GM23338 (cell line): Measurements from ENCODE around the gene TAAR5. TPM values are rescaled to one million over a fixed set of nuclear protein-coding genes. Genes with fewer than 3 reads are reported as not detected.
A peak's percentile ranks its signal among the peaks of the same experiment; 100 is the strongest.

Source experiments
- ATAC-seq: fragments of 200-7000 bp; cut with Tn5 transposase; 3 replicates; pipeline ENCODE4 v1.9.1; 2020
- DNase-seq: peaks from one replicate; pipeline ENCODE4 v3.0.0-alpha.2; 2015; ENCODE audit warnings: low spot score
- H2AFZ ChIP-seq: fragments of 200-600 bp; sonication (generic); 2 replicates; pipeline ENCODE4 v1.8.0; 2016; ENCODE audit warnings: antibody characterized with exemption, mild to moderate bottlenecking, moderate library complexity
- H3F3A ChIP-seq: fragments of 200-600 bp; sonication (generic); replicated peaks from 2 replicates; pipeline ENCODE4 v1.8.0; 2017; ENCODE audit warnings: antibody characterized with exemption, mixed run types, low read depth
- H3K27ac ChIP-seq: fragments of 200-600 bp; sonication (generic); 2 replicates; pipeline ENCODE4 v1.6.1; 2016; ENCODE audit warnings: low read depth
- H3K27me3 ChIP-seq: fragments of 200-600 bp; sonication (generic); 2 replicates; pipeline ENCODE4 v1.8.0; 2016; ENCODE audit warnings: mild to moderate bottlenecking, mixed run types, moderate library complexity; ENCODE audit not compliant: insufficient read depth
- H3K36me3 ChIP-seq: fragments of 200-600 bp; sonication (generic); 2 replicates; pipeline ENCODE4 v1.8.0; 2016; ENCODE audit warnings: mild to moderate bottlenecking; ENCODE audit not compliant: insufficient read depth
- H3K4me1 ChIP-seq: fragments of 200-600 bp; sonication (generic); 2 replicates; pipeline ENCODE4 v1.8.0; 2016; ENCODE audit warnings: mild to moderate bottlenecking, moderate library complexity; ENCODE audit not compliant: insufficient read depth
- H3K4me2 ChIP-seq: fragments of 200-600 bp; sonication (generic); 2 replicates; pipeline ENCODE4 v1.7.1; 2017; ENCODE audit warnings: mixed run types
- H3K4me3 ChIP-seq: fragments of 200-600 bp; sonication (generic); 2 replicates; pipeline ENCODE4 v1.6.1; 2016; ENCODE audit warnings: mixed run types
- H3K79me2 ChIP-seq: fragments of 200-600 bp; sonication (generic); replicated peaks from 2 replicates; pipeline ENCODE4 v1.8.0; 2017; ENCODE audit warnings: mild to moderate bottlenecking; ENCODE audit not compliant: insufficient read depth
- H3K9me2 ChIP-seq: fragments of 200-600 bp; sonication (generic); 2 replicates; pipeline ENCODE4 v1.8.0; 2017; ENCODE audit not compliant: insufficient read depth
- H4K20me1 ChIP-seq: fragments of 200-600 bp; sonication (generic); replicated peaks from 2 replicates; pipeline ENCODE4 v1.8.0; 2017; ENCODE audit warnings: mild to moderate bottlenecking; ENCODE audit not compliant: insufficient read depth
- H3K27ac Mint-ChIP-seq: 2 replicates; pipeline ENCODE4 v1.8.0; 2020; ENCODE audit warnings: inconsistent platforms, mild to moderate bottlenecking, moderate library complexity, mixed read lengths
- H3K27me3 Mint-ChIP-seq: 3 replicates; pipeline ENCODE4 v1.8.0; 2022; ENCODE audit warnings: low read depth, mild to moderate bottlenecking, moderate library complexity, mixed read lengths, inconsistent platforms; ENCODE audit not compliant: insufficient read depth, poor library complexity
- H3K36me3 Mint-ChIP-seq: 3 replicates; pipeline ENCODE4 v1.8.0; 2021; ENCODE audit warnings: low read depth, mild to moderate bottlenecking, inconsistent platforms, moderate library complexity, mixed read lengths
- H3K4me1 Mint-ChIP-seq: 3 replicates; pipeline ENCODE4 v1.8.0; 2020; ENCODE audit warnings: mild to moderate bottlenecking, inconsistent platforms, mixed read lengths
- H3K4me3 Mint-ChIP-seq: 3 replicates; pipeline ENCODE4 v1.8.0; 2021; ENCODE audit warnings: moderate library complexity, mild to moderate bottlenecking, inconsistent platforms, mixed read lengths
- H3K9me3 Mint-ChIP-seq: 3 replicates; pipeline ENCODE4 v1.8.0; 2020; ENCODE audit warnings: moderate library complexity, mild to moderate bottlenecking, inconsistent platforms, mixed read lengths
- CTCF ChIP-seq, 2 experiments: fragments of 200-600 bp in 1 of 2; sonication (generic) in 1 of 2; conservative IDR thresholded peaks; 2 replicates each; pipeline versions ENCODE4 v1.5.1 to v1.6.1; 2016 to 2017; ENCODE audit warnings: antibody characterized with exemption in 2 of 2, low read depth in 2 of 2, mild to moderate bottlenecking in 2 of 2, moderate library complexity in 1 of 2
- EZH2phosphoT487 ChIP-seq: fragments of 200-600 bp; sonication (generic); IDR thresholded peaks from one replicate; pipeline ENCODE4 v1.8.1; 2018; ENCODE audit warnings: antibody characterized with exemption; ENCODE audit not compliant: unreplicated experiment
- JUNB ChIP-seq: IDR thresholded peaks from one replicate; pipeline ENCODE4 v1.6.1; 2016; ENCODE audit warnings: antibody characterized with exemption; ENCODE audit not compliant: unreplicated experiment
- NANOG ChIP-seq: IDR thresholded peaks from 2 replicates; pipeline ENCODE4 v1.6.1; 2016; ENCODE audit warnings: antibody characterized with exemption, borderline replicate concordance
- ZNF462 ChIP-seq: fragments of 250-450 bp; sonication (Bioruptor Pico); IDR thresholded peaks from 2 replicates; pipeline ENCODE4 v1.5.0; 2020; ENCODE audit warnings: mild to moderate bottlenecking, moderate library complexity
- polyA plus RNA-seq: library from polyadenylated mRNA; unstranded; fragments of >200 nt; fragmentation: Nextera tagmentation; extraction: Ambion mirVana; gene quantifications from 2 replicates; pipeline ENCODE4 v1.2.1, GENCODE V29; 2016
- total RNA-seq: library from RNA; depleted of rRNA; stranded (reverse); fragments of >200 nt; shearing (Covaris generic); gene quantifications from 2 replicates; pipeline ENCODE4 v1.2.3, GENCODE V29; 2014

The TAAR5 gene
- total and polyA plus RNA-seq, 2 experiments from 2014 or later = not detected

GRCh38 chr6:132548746-132549463 is 40.6 kb downstream of the TAAR5 start:
- H3K27me3 Mint-ChIP-seq = no peaks in the 10 kb centered on the region
- Histone ChIP-seq H2AFZ (peak overlapping the region; percentile 43), H3K36me3 (no peaks in the 10 kb centered on the region), H3K4me2 (0 out of 2 replicates have a peak overlapping the region, but pooled peaks have one; percentile 24), H3K27ac (peak overlapping the region; percentile 35; the same call in 1 of the 2 replicates), H3K27me3 (no peaks in the 10 kb centered on the region), H3K9me2 (0 out of 2 replicates have a peak, but pooled peaks cover 5% of the 10 kb centered on the region), H3K79me2 (no peaks in the 10 kb centered on the region), H3K4me3 (no peak overlapping the region), H4K20me1 (no peaks in the 10 kb centered on the region), H3K4me1 (peaks cover 9% of the 10 kb centered on the region), H3F3A (no peaks in the 10 kb centered on the region)
- H3K9me3 Mint-ChIP-seq = no peaks in the 10 kb centered on the region
- H3K27ac Mint-ChIP-seq = peak overlapping the region; percentile 62; the same call in 1 of the 2 replicates
- H3K4me1 Mint-ChIP-seq = peaks cover 20% of the 10 kb centered on the region
- no peaks in the 10 kb centered on the region for H3K36me3 Mint-ChIP-seq
- ATAC-seq (peak; percentile 70), DNase-seq (peak; percentile 61)
- TF ChIP-seq ZNF462 (CRISPR knock-in tag) (0 out of 2 replicates have a peak, but pooled peaks have one; percentile 27), EZH2phosphoT487 (no peak), JUNB (no peak)
- no peak overlapping the region for H3K4me3 Mint-ChIP-seq

GRCh38 chr6:132544826-132545225 is 44.7 kb downstream of the TAAR5 start:
- H3F3A ChIP-seq = no peaks in the 10 kb centered on the region
- no peak overlapping the region for H2AFZ ChIP-seq
- DNase-seq (no peak), ATAC-seq (no peak)
- no peaks in the 10 kb centered on the region for H3K36me3 ChIP-seq
- H4K20me1 ChIP-seq = no peaks in the 10 kb centered on the region
- H3K36me3 Mint-ChIP-seq = no peaks in the 10 kb centered on the region
- no peaks in the 10 kb centered on the region for H3K79me2 ChIP-seq
- H3K27me3 ChIP-seq = no peaks in the 10 kb centered on the region
- no peaks in the 10 kb centered on the region for H3K9me3 Mint-ChIP-seq
- no peaks in the 10 kb centered on the region for H3K27me3 Mint-ChIP-seq
- H3K27ac Mint-ChIP-seq = no peak overlapping the region
- H3K4me1 Mint-ChIP-seq = peaks cover 13% of the 10 kb centered on the region
- 0 out of 2 replicates have a peak, but pooled peaks cover 5% of the 10 kb centered on the region for H3K9me2 ChIP-seq
- H3K4me3 Mint-ChIP-seq = no peak overlapping the region
- no peak overlapping the region for H3K4me2 ChIP-seq
- no peak overlapping the region for H3K4me3 ChIP-seq
- H3K27ac ChIP-seq = no peak overlapping the region
- H3K4me1 ChIP-seq = peaks cover 6% of the 10 kb centered on the region; the same call in 1 of the 2 replicates
- TF ChIP-seq JUNB = no peak
- no peak for TF ChIP-seq CTCF (conservative IDR thresholded peaks at IDR 0.05; ENCODE audit: low read depth in 2 of 2)
- no peak for TF ChIP-seq NANOG
